OCI-M2 (cell line): ENCODE measurements around the gene SULT4A1.

Source experiments
- DNase-seq: peaks from one replicate; lab custom pipeline; 2025; ENCODE audit not compliant: unreplicated experiment; lab: John Stamatoyannopoulos, UW

The SULT4A1 gene

GRCh38 chr22:43845981-43846380 lies 16.3 kb downstream of the SULT4A1 start:
- DNase-seq: no peak

GRCh38 chr22:43844560-43845545 lies 17.5 kb downstream of the SULT4A1 start:
- DNase-seq: no peak

- no peak for DNase-seq
These were observed 18.4 kb downstream of the SULT4A1 start for GRCh38 chr22:43843783-43844530.

DNA sequence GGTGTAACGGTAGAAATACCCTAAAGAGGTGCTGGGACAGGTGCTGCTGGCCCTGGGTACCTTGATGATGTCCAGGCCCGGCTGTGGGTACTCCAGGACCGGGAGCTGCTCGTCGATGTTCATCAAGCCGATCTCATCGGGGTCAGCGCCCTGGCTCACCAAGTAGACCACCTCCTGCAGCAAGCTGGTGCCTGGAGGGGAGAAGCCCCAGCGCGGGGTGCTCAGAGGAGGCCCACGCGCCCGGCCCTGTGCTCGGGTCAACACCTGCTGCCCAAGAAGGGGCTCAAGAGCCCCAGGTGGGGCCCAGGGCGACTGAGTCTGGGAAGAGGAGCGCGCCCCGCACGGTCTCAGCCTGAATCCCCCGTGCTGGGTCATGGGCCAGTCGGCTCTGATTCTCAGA lies 20.6 kb downstream of the SULT4A1 start:
- DNase-seq: no peak

GRCh38 chr22:43840851-43841250 lies 21.5 kb downstream of the SULT4A1 start:
- no peak for DNase-seq

DNA sequence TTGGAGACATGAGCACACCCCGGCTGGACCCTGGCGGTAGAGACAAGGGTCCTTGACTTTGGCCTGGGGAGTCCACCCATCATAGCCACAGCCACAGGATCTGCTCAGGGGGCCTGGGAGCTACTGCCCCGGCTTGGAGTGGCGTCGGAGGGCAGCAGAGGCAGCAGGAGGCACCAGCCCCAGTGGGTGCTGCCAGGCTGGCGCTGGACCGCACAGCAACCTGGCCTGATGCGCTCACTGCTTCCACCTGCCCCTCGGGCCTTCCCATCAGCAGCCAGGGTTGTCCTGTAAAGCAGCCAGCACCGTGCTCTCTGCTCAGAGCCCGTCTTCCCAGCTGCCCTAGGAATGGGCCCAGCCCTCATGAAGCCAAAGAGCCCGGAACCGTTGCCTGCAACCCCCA lies 21.9 kb downstream of the SULT4A1 start:
- no peak for DNase-seq

DNA sequence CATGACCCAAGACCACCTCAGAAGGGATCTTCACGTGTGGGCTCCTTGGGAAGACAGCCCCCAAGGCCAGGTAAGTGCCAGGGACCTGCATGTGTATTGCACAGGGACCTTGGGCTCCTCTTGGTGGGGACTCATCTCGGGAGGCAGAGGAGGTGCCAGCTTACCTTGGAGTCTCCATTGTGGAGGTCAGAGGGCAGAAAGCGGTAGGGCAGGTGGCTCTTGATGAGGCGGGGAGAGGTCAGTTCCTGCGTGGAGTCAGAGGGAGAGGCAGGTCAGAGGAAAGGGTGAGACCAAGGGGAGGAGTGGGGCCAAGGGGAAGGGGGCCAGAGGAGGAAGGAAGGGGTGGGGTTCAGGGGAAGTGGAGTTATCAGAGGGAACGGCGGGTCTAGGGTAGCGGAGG lies 22.5 kb downstream of the SULT4A1 start:
- no peak for DNase-seq

DNA sequence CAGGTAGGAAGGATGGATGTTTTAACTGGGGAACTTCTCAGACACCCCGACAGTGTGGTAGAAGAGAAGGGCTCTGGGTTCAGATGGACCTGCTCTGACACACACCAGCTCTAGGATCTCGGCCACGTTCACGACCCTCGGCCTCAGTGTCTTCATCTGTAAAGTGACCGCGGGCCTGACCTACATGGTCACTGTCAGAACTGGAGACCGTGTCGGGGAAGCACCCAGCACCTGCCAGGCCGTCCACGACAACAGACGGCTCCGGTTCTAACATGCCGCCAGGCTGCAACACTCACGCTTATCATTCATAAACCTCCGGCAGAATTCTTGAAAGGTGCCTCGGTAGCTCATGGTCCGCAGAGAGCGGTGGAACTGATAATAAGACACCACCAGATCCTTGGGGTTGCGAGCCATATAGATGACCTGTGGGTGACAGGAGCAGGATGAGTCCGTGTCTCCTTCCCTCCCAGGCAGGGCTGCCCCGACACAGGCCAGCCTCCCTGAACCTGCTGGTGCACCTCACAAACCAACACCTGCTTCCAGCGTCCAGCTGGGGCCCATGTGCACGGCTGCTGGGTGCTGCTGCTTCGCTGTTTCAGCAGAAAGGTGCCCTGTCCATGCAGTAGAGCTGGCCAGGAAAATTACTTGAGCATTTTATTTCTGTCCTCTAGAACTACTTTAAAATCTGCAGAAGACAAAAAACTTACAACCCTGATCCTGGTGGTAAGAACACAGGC lies 23.6 kb downstream of the SULT4A1 start:
- DNase-seq: no peak

GRCh38 chr22:43838161-43838560 lies 24.2 kb downstream of the SULT4A1 start:
- DNase-seq: no peak

GRCh38 chr22:43837666-43838065 lies 24.6 kb downstream of the SULT4A1 start:
- DNase-seq: no peak

DNA sequence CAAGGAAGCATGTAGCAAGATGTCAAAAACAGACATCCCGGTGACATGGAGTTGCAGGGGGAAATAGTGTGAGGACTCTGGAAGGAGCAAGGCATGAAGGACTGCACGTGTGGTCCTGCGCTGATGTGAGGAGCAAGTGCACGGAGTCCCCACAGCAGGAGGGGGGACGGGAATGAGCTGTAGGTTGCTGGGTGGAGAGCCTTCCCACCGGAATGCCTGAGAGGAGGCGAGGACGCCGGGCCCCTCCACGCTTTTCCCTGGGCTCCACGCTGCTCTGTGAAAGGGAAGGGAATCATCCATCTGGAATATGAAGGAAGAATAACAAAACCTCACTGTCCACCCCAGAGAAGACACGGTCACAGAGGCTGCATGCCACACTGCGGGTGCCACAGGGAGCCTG lies 26.6 kb downstream of the SULT4A1 start:
- DNase-seq: no peak

- DNase-seq: no peak
These were observed 27.1 kb downstream of the SULT4A1 start for GRCh38 chr22:43835166-43835565.

DNA sequence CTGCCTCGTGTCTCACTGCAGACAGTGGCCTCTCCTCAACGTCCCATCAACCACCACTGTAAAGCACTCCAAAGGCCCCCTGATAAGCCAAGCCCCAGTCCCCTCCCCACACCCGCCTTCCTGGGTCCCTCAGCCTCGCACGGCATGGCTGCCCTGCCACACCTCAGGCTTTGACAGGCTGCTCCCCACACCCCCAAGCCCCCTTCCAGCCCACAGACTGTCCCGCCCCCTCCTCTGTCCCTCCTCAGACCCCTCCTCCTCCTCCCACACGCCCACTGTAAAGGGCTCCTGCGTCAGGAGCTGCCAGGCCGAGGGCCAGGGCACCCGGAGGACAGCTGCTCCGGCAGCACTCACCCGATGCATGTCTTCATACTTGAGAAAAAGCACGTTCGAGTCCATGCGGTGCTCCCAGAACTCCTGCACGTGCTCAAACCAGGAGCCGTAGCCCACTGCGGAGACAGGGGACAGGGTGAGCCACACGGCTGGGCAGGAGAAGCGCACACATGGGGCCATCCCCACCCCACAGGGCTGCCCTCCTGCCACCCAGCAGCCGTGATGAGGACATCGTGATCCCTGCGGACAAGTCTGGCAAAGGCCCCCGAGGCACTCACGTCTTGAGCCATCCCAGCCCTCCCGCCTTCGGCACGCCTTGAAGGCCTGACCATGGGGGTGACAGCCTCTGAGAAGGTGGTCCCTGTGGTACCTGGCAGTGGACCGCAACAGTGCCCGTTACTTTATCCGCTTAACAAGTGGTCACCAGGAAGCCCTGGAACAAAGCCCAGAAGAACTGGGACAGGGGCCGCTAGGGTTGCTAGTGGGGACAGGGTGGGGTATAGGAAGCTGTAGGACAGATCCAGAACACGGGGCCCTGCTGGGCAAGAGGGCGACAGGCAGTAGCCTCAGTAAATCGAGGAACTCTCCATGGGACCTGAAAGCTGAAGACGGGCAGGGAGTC lies 28.8 kb downstream of the SULT4A1 start:
- no peak for DNase-seq

- DNase-seq: no peak
These were observed 29.7 kb downstream of the SULT4A1 start for GRCh38 chr22:43832393-43833265.

DNA sequence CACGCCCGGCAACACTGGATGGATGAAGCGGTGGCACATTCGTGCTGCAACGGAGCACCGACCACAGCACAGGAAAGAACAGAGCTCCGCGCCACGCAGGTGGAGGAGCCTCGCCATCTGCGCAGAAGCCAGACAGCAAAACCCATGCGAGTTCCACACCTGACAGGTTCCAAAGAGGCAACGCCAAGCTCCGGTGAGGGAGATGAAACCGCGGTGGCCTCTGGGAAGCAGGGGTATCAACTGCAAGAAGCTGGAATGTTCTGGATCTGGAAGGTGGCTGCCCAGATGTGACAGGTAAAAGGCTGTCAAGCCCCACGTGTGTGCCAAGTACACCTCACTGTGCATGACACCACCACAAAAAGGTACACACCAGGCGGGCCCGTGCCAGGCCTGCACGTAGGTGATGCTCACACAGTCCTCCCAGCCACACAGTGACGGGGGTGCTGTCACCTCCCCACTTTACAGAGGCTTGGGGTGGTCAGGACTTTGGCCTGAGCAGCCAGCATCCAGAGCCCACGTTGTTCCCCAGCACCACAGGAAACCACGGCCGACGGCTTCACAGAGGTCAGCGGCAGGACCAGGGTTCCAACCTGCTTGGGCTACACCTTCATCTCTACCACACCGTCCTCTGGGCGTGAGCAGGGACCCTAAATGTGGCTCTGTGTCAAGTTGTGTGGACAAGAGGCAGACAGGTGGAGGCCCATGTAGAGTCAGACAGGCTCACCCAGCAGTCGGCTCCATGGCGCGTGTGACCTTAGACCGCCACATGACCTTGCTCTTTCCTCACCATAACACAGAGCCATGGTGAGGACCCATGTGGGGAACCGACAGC lies 30.5 kb downstream of the SULT4A1 start:
- DNase-seq: no peak

GRCh38 chr22:43830931-43831560 lies 31.3 kb downstream of the SULT4A1 start:
- no peak for DNase-seq

DNA sequence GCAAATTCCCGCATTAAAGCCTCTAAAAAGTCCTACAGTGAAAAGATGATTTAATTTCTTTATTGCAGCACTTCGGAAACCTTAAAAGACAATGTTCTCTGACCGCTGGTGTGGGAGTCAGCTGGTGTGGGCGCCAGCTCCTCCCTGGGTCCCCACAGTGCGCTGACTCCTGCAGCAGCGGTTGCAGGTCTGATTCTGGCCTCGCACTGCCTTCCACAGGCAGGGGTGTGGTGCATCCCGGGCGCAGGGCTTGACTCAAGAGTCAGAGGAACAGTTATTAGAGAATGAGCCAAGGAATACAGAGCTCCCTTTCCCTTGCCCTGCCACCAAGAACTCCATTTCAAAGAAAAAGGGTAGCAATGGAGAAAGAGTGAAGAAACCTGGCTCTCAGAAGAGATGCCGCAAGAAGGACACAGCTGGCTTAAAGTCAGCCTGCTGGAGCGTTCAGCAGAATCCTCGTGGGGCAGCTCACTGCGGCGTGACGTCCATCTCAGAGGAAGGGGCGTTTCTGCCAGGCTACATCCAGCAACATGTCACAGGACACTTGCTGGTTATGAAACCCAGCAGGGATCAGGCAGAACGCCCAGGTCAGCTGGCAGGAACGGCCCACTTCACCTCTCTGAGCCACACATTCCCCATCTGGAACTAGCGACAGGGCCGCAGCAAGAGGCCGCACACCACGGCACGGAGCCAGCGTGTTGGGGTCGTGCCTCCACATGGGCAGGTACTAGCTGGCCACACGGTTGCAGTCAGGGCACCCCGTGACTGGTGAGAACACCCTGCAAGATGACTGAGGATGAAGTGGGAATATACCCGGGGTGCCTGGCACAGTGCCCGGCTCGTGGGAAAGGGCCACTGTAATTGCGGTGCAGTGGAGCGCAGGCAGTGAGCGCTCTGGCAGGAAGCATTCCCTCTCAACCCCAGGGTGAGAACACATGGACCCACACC lies 32.1 kb downstream of the SULT4A1 start:
- DNase-seq: no peak
